Heart left ventricle (tissue), 13 donors: ENCODE data around the gene GREB1.

Experiments
- POLR2A ChIP-seq, 2 donors: fragments of 450-650 bp; IDR thresholded peaks; one replicate each; pipeline ENCODE4 v1.6.1; 2017; ENCODE audit warnings: antibody characterized with exemption in 2 of 2, mild to moderate bottlenecking in 2 of 2, moderate library complexity in 2 of 2
- TF ChIP-seq, protein P1 (sequence below), 12 donors: fragments of 200-600 bp; sonication (generic) in 4 of 12; IDR thresholded peaks; one replicate each; pipeline versions ENCODE4 v1.5.0 to v1.8.0; 2018 to 2022; ENCODE audit warnings: antibody characterized with exemption in 12 of 12, mild to moderate bottlenecking in 5 of 12
- donor health status: ischemic (EF 13 %, LVEDD 7.1; RV severe dilation, severe dysfunction).
- donor health status: DM: no; HTN: yes; CAD: no.
- donor health status: DM: no; HTN: no; CAD: no.
- donor health status: ischemic (EF 25% LVEDD 6.9; RV normal size, moderate dysfunction).
- donor health status: ischemic (EF 25% LVEDD 5.7; RV mildly dilated, moderate dysfunction).
- donor health status: ischemic (EF 35%, LVEDD 5.7; RV mildly dilated, moderate dysfunction).
- donor health status: nonischemic (EF 11% LVEDD 7.7; RV severe dilation, severe dysfunction).
- donor health status: DM: yes; HTN: yes; CAD: no.
- donor health status: PGD.
- donor health status: ischemic (EF 29% LVEDD 5.4; RV normal size, mild dysfunction).
- donor health status: nonischemic (EF 23%, LVEDD 6.1; RV moderate dilation, normal function).

- TF ChIP-seq, protein P1, sequence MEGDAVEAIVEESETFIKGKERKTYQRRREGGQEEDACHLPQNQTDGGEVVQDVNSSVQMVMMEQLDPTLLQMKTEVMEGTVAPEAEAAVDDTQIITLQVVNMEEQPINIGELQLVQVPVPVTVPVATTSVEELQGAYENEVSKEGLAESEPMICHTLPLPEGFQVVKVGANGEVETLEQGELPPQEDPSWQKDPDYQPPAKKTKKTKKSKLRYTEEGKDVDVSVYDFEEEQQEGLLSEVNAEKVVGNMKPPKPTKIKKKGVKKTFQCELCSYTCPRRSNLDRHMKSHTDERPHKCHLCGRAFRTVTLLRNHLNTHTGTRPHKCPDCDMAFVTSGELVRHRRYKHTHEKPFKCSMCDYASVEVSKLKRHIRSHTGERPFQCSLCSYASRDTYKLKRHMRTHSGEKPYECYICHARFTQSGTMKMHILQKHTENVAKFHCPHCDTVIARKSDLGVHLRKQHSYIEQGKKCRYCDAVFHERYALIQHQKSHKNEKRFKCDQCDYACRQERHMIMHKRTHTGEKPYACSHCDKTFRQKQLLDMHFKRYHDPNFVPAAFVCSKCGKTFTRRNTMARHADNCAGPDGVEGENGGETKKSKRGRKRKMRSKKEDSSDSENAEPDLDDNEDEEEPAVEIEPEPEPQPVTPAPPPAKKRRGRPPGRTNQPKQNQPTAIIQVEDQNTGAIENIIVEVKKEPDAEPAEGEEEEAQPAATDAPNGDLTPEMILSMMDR (IDR thresholded peaks at IDR 0.05): no peak
- no peak for TF ChIP-seq POLR2A (IDR thresholded peaks at IDR 0.05)
These were observed 54.6 kb downstream of the GREB1 start for GRCh38 chr2:11588228-11589110.
